SK-N-SH (cell line): ENCODE results near the gene ACTR8. TPM values are rescaled to one million over a fixed set of nuclear protein-coding genes. Genes with fewer than 3 reads are reported as not detected.
A peak's percentile ranks its signal among the peaks of the same experiment; 100 is the strongest.

Source experiments
- CTCF ChIA-PET: fragments of 300-600, 350-600 bp; formaldehyde crosslinking; extraction: SDS; loops from one replicate; lab custom pipeline; 2021; lab: Yijun Ruan, JAX
- POLR2A ChIA-PET: fragments of 350-600 bp; sonication (Branson Sonifier 250); formaldehyde crosslinking; extraction: SDS; loops from one replicate; lab custom pipeline; 2020; ENCODE audit warnings: antibody characterized with exemption, inconsistent platforms; lab: Yijun Ruan, JAX
- DNase-seq: peaks from one replicate; pipeline ENCODE4 v3.0.0; 2012
- H2AFZ ChIP-seq: fragments of 200-600 bp; sonication (generic); 2 replicates; pipeline ENCODE4 v1.8.1; 2016; ENCODE audit warnings: antibody characterized with exemption, mild to moderate bottlenecking, low read depth
- H3F3A ChIP-seq: fragments of 200-600 bp; sonication (generic); replicated peaks from 2 replicates; pipeline ENCODE3; 2016; ENCODE audit warnings: antibody characterized with exemption, mild to moderate bottlenecking; ENCODE audit not compliant: insufficient read depth
- H3K27ac ChIP-seq, 2 experiments: fragments of 200-500 bp in 1 of 2; fragments of 200-600 bp in 1 of 2; sonication (Bioruptor generic) in 1 of 2; sonication (generic), shearing (Covaris generic) in 1 of 2; 2 replicates each; pipeline versions ENCODE4 v1.5.1 to v1.6.1; 2014 to 2016; ENCODE audit warnings: low read depth in 2 of 2, inconsistent platforms in 1 of 2, low read length in 1 of 2, mild to moderate bottlenecking in 1 of 2, mixed read lengths in 1 of 2
- H3K27me3 ChIP-seq: fragments of 200-600 bp; sonication (generic), shearing (Covaris generic); 2 replicates; pipeline ENCODE4 v1.6.1; 2016; ENCODE audit warnings: mixed run types; ENCODE audit not compliant: insufficient read depth
- H3K36me3 ChIP-seq, 2 experiments: fragments of 200-500 bp in 1 of 2; fragments of 200-600 bp in 1 of 2; sonication (Bioruptor generic) in 1 of 2; sonication (generic) in 1 of 2; replicated peaks in 1 of 2; 2 replicates each; pipeline versions ENCODE3 to v1.5.1; 2014 to 2016; ENCODE audit warnings: low read length in 1 of 2, mild to moderate bottlenecking in 1 of 2; ENCODE audit not compliant: insufficient read depth in 2 of 2, control insufficient read depth in 1 of 2
- H3K4me1 ChIP-seq, 2 experiments: fragments of 200-500 bp in 1 of 2; fragments of 200-600 bp in 1 of 2; sonication (Bioruptor generic) in 1 of 2; sonication (generic), shearing (Covaris generic) in 1 of 2; 2 replicates each; pipeline versions ENCODE4 v1.5.1 to v1.6.1; 2014 to 2016; ENCODE audit warnings: low read depth in 1 of 2, low read length in 1 of 2, mixed run types in 1 of 2; ENCODE audit not compliant: insufficient read depth in 2 of 2, control insufficient read depth in 1 of 2
- H3K4me2 ChIP-seq: fragments of 200-600 bp; sonication (generic), shearing (Covaris generic); 2 replicates; pipeline ENCODE4 v1.6.1; 2017; ENCODE audit warnings: mixed run types
- H3K4me3 ChIP-seq, 2 experiments: fragments of 200-500 bp in 1 of 2; fragments of 200-600 bp in 1 of 2; sonication (Bioruptor generic) in 1 of 2; sonication (generic), shearing (Covaris generic) in 1 of 2; 2 replicates each; pipeline versions ENCODE4 v1.5.1 to v1.8.1; 2014 to 2016; ENCODE audit warnings: low read depth in 2 of 2, inconsistent platforms in 1 of 2, low read length in 1 of 2, mild to moderate bottlenecking in 1 of 2, mixed read lengths in 1 of 2, moderate library complexity in 1 of 2
- H3K79me2 ChIP-seq: fragments of 200-600 bp; sonication (generic); 2 replicates; pipeline ENCODE4 v1.8.1; 2017; ENCODE audit warnings: mild to moderate bottlenecking; ENCODE audit not compliant: insufficient read depth
- H3K9ac ChIP-seq: fragments of 200-600 bp; sonication (generic); 2 replicates; pipeline ENCODE4 v1.6.1; 2017; ENCODE audit warnings: mixed run types
- H3K9me2 ChIP-seq: fragments of 200-600 bp; sonication (generic); 2 replicates; pipeline ENCODE4 v1.6.1; 2017; ENCODE audit warnings: mixed run types
- H3K9me3 ChIP-seq: fragments of 200-600 bp; sonication (generic); 2 replicates; pipeline ENCODE4 v1.6.1; 2017; ENCODE audit warnings: mixed run types, mild to moderate bottlenecking, moderate library complexity
- H4K20me1 ChIP-seq: fragments of 200-600 bp; sonication (generic); 2 replicates; pipeline ENCODE4 v1.6.1; 2017; ENCODE audit warnings: mild to moderate bottlenecking, mixed run types; ENCODE audit not compliant: insufficient read depth
- CHD2 ChIP-seq: fragments of 150-350 bp; IDR thresholded peaks from 2 replicates; pipeline ENCODE4 v1.6.1; 2018; ENCODE audit warnings: low read length; ENCODE audit not compliant: partially characterized antibody
- CTCF ChIP-seq: fragments of 200-600 bp; sonication (generic); IDR thresholded peaks from 2 replicates; pipeline ENCODE4 v1.6.1; 2017; ENCODE audit warnings: antibody characterized with exemption, mild to moderate bottlenecking, moderate library complexity
- ELF1 ChIP-seq: IDR thresholded peaks from 2 replicates; pipeline ENCODE4 v1.4.0; 2012
- EP300 ChIP-seq, 2 experiments: IDR thresholded peaks; 2 replicates each; pipeline versions ENCODE4 v1.4.0 to v1.6.1; 2012; ENCODE audit warnings: borderline replicate concordance in 1 of 2, low read depth in 1 of 2, low read length in 1 of 2
- EZH2phosphoT487 ChIP-seq: fragments of 200-600 bp; sonication (generic); IDR thresholded peaks from 2 replicates; pipeline ENCODE4 v1.6.1; 2017; ENCODE audit warnings: low read depth, mixed run types, mild to moderate bottlenecking, antibody characterized with exemption, moderate library complexity, borderline replicate concordance
- FOXJ3 ChIP-seq: sonication (generic); formaldehyde crosslinking; IDR thresholded peaks from 2 replicates; pipeline ENCODE4 v1.5.1; 2020; ENCODE audit warnings: mild to moderate bottlenecking, missing genetic modification reagents
- GABPA ChIP-seq: IDR thresholded peaks from 2 replicates; pipeline ENCODE4 v1.4.0; 2012; ENCODE audit warnings: low read depth, mild to moderate bottlenecking
- GATA2 ChIP-seq: sonication (generic); formaldehyde crosslinking; IDR thresholded peaks from 2 replicates; pipeline ENCODE4 v1.5.0; 2020; ENCODE audit warnings: mild to moderate bottlenecking, missing genetic modification reagents
- IRF3 ChIP-seq: fragments of 150-350 bp; IDR thresholded peaks from 2 replicates; pipeline ENCODE4 v1.6.1; 2016; ENCODE audit warnings: mild to moderate bottlenecking, low read depth, low read length
- MAX ChIP-seq: IDR thresholded peaks from 2 replicates; pipeline ENCODE4 v1.4.0; 2012; ENCODE audit warnings: low read depth
- NFIC ChIP-seq: IDR thresholded peaks from 2 replicates; pipeline ENCODE4 v1.4.0; 2012; ENCODE audit warnings: borderline replicate concordance
- REST ChIP-seq: IDR thresholded peaks from 2 replicates; pipeline ENCODE4 v1.6.1; 2012; ENCODE audit warnings: mild to moderate bottlenecking, low read depth, low read length, moderate library complexity
- SIN3A ChIP-seq: IDR thresholded peaks from 2 replicates; pipeline ENCODE4 v1.6.1; 2012; ENCODE audit warnings: low read depth, mild to moderate bottlenecking, low read length, moderate library complexity, borderline replicate concordance
- SMC3 ChIP-seq: IDR thresholded peaks from 2 replicates; pipeline ENCODE4 v1.6.1; 2012; ENCODE audit warnings: low read depth, low read length, improper control_type of control experiment
- TAF1 ChIP-seq: IDR thresholded peaks from 2 replicates; pipeline ENCODE4 v1.6.1; 2012; ENCODE audit warnings: low read depth, mild to moderate bottlenecking, low read length, moderate library complexity, borderline replicate concordance
- TEAD4 ChIP-seq: IDR thresholded peaks from 2 replicates; pipeline ENCODE4 v1.4.0; 2012; ENCODE audit warnings: mild to moderate bottlenecking, borderline replicate concordance; ENCODE audit not compliant: insufficient read depth
- YY1 ChIP-seq: IDR thresholded peaks from 2 replicates; pipeline ENCODE4 v1.4.0; 2012; ENCODE audit warnings: low read depth, mild to moderate bottlenecking
- WGBS: methylation state at CpG from one replicate; pipeline ENCODE4 v1.1.6; 2017; ENCODE audit warnings: low lambda C conversion rate; 5-methylcytosine and 5-hydroxymethylcytosine counted together
- polyA plus RNA-seq, 3 experiments: library from polyadenylated mRNA; depleted of rRNA; stranded (reverse); fragments of >200 nt; gene quantifications; 2 replicates each; pipeline ENCODE4 v1.2.3, GENCODE V29; 2012
- TF ChIP-seq, protein P1 (sequence below): IDR thresholded peaks from 2 replicates; pipeline ENCODE4 v1.4.0; 2012; ENCODE audit warnings: low read depth, borderline replicate concordance
- TF ChIP-seq, protein P2 (sequence below): fragments of 150-350 bp; IDR thresholded peaks from 2 replicates; pipeline ENCODE4 v1.6.1; 2017; ENCODE audit warnings: antibody characterized with exemption, low read length, low read depth, borderline replicate concordance

The ACTR8 gene
- polyA plus RNA-seq, 1 of the 3 experiments (the other 2 are of a cell fraction): 17.7 TPM

DNA sequence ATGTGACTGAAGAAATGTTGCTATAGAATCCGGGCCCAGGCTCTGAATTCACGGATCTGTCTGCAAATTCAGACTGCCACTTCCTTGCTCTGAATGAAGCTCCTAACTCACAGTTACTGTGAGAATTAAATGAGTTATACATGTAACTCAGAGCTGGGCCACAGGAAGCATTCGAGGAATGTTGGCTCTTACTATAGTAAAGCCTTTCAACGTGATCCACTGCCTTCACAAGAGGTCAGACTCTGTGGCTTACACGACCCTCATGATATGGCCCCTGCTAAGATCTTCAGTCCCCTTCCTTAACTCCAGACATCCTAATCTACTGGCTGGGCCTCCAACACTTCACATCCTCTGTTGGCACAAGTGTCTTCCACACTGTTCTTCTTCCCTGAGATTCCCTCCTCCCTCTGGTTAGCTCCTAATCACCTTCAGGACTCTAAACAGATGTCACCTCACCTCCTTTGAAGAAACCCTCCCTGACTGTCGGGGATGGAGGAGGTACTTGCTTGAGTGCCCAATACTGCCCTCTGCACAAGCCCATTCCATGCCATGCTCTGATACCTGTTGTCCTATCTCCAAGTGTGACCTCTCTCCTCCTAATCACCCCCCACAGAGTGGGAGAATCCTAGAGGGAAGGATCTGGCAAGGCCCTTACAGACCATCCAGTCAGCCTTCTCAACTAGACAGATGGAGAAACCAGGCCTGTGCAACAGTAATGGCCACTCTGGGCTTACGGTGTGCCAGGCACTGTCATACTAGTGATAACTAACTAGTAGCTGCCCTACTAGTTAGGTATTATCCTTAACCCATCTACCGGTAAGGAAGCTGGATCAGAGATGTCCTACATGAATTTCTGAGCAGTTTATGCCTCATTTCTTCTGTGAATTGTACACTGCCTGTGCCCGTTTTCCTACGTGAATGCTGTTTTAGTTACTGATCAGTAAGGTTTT is 1.3 kb downstream of the ACTR8 start:
- Histone ChIP-seq H3K4me1 (peaks cover 4 to 12% of the 10 kb centered on the region in 2 experiments; a peak in 2 of 4 replicates), H4K20me1 (no peaks in the 10 kb centered on the region), H3K36me3 (peaks cover 43 to 63% of the 10 kb centered on the region in 2 experiments), H3K27ac (peak overlapping the region; percentile 80 to 97; a peak in 3 of 4 replicates), H2AFZ (peak overlapping the region; percentile 77; the same call in 1 of the 2 replicates), H3K9ac (peak overlapping the region; percentile 92), H3K4me2 (peak overlapping the region; percentile 72), H3K27me3 (no peaks in the 10 kb centered on the region), H3K9me2 (no peaks in the 10 kb centered on the region), H3K79me2 (peaks cover 20% of the 10 kb centered on the region), H3K9me3 (no peaks in the 10 kb centered on the region), H3K4me3 (peak overlapping the region; percentile 92 to 94), H3F3A (no peaks in the 10 kb centered on the region)
- TF ChIP-seq TAF1 (no peak), ELF1 (no peak), TEAD4 (no peak), NFIC (no peak), CTCF (no peak), SMC3 (no peak), IRF3 (no peak), GABPA (no peak), SIN3A (no peak), EP300 (IDR thresholded peaks at IDR 0.05; ENCODE audit: borderline replicate concordance in 1 of 2, low read depth in 1 of 2, low read length in 1 of 2) (no peak), EZH2phosphoT487 (no peak), FOXJ3 (no peak), YY1 (no peak), GATA2 (no peak), CHD2 (no peak), MAX (no peak), REST (no peak)
- TF ChIP-seq, protein P1, sequence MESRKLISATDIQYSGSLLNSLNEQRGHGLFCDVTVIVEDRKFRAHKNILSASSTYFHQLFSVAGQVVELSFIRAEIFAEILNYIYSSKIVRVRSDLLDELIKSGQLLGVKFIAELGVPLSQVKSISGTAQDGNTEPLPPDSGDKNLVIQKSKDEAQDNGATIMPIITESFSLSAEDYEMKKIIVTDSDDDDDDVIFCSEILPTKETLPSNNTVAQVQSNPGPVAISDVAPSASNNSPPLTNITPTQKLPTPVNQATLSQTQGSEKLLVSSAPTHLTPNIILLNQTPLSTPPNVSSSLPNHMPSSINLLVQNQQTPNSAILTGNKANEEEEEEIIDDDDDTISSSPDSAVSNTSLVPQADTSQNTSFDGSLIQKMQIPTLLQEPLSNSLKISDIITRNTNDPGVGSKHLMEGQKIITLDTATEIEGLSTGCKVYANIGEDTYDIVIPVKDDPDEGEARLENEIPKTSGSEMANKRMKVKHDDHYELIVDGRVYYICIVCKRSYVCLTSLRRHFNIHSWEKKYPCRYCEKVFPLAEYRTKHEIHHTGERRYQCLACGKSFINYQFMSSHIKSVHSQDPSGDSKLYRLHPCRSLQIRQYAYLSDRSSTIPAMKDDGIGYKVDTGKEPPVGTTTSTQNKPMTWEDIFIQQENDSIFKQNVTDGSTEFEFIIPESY: no peak
- TF ChIP-seq, protein P2, sequence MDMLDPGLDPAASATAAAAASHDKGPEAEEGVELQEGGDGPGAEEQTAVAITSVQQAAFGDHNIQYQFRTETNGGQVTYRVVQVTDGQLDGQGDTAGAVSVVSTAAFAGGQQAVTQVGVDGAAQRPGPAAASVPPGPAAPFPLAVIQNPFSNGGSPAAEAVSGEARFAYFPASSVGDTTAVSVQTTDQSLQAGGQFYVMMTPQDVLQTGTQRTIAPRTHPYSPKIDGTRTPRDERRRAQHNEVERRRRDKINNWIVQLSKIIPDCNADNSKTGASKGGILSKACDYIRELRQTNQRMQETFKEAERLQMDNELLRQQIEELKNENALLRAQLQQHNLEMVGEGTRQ: no peak
- ChIA-PET POLR2A (interaction anchor here (1.9 kb wide), 1 partner anchor 11 kb away, joined by 8 read pairs; the partner anchor contains the start of gene SELENOK), CTCF (interaction anchor here (1.7 kb wide), 1 partner anchor 171 kb away, joined by 4 read pairs; no protein-coding TSS in a partner anchor)
- peak; percentile 29 for DNase-seq
- 59% methylated on average over 10 of the region's 10 CpGs for WGBS
